ENCODE measurements around the gene TEPSIN. TPM values are rescaled to one million over a fixed set of nuclear protein-coding genes. Genes with fewer than 3 reads are reported as not detected.

The TEPSIN gene
- total RNA-seq, 1 donor from 2014 or later: 35.4 TPM

DNA sequence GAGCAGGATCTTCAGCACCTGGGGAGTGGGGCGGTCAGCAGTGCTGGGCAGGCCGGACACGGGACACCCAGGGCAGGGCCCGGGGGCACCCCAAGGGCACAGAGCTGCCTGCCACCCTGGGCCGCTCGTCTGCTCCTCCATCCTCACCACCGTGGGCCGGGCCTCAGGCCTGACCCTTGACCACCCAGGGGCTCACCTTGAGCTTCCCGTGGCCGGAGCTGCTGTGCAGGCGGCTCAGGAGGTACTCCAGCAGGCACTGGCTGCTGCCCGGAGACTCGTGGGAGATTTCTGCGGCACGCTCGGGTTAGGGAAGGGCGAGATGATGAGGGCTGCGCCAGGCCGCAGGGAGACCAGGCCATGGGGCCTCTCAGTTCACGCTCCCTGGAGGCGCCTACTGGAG is 2.1 kb downstream of the TEPSIN start:
- H3K27ac ChIP-seq: no peak overlapping the region
- intact Hi-C loops (cut with DNase I): no loop called here
- no peak overlapping the region for H3K4me3 ChIP-seq
- H3K36me3 ChIP-seq: peaks cover 0 to 8% of the 10 kb centered on the region in 2 donors
- TF ChIP-seq, protein P1, sequence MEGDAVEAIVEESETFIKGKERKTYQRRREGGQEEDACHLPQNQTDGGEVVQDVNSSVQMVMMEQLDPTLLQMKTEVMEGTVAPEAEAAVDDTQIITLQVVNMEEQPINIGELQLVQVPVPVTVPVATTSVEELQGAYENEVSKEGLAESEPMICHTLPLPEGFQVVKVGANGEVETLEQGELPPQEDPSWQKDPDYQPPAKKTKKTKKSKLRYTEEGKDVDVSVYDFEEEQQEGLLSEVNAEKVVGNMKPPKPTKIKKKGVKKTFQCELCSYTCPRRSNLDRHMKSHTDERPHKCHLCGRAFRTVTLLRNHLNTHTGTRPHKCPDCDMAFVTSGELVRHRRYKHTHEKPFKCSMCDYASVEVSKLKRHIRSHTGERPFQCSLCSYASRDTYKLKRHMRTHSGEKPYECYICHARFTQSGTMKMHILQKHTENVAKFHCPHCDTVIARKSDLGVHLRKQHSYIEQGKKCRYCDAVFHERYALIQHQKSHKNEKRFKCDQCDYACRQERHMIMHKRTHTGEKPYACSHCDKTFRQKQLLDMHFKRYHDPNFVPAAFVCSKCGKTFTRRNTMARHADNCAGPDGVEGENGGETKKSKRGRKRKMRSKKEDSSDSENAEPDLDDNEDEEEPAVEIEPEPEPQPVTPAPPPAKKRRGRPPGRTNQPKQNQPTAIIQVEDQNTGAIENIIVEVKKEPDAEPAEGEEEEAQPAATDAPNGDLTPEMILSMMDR (IDR thresholded peaks at IDR 0.05): no peak
- TF ChIP-seq POLR2A (IDR thresholded peaks at IDR 0.05) (no peak), POLR2AphosphoS5 (IDR thresholded peaks at IDR 0.05; ENCODE audit: insufficient read depth in 1 of 2, low read depth in 1 of 2) (no peak)
- H3K27me3 ChIP-seq: no peaks in the 10 kb centered on the region
- DNase-seq (ENCODE audit: extremely low spot score in 2 of 2): no peak
- H3K4me1 ChIP-seq: peaks cover 51% of the 10 kb centered on the region
- H3K9me3 ChIP-seq: no peaks in the 10 kb centered on the region

DNA sequence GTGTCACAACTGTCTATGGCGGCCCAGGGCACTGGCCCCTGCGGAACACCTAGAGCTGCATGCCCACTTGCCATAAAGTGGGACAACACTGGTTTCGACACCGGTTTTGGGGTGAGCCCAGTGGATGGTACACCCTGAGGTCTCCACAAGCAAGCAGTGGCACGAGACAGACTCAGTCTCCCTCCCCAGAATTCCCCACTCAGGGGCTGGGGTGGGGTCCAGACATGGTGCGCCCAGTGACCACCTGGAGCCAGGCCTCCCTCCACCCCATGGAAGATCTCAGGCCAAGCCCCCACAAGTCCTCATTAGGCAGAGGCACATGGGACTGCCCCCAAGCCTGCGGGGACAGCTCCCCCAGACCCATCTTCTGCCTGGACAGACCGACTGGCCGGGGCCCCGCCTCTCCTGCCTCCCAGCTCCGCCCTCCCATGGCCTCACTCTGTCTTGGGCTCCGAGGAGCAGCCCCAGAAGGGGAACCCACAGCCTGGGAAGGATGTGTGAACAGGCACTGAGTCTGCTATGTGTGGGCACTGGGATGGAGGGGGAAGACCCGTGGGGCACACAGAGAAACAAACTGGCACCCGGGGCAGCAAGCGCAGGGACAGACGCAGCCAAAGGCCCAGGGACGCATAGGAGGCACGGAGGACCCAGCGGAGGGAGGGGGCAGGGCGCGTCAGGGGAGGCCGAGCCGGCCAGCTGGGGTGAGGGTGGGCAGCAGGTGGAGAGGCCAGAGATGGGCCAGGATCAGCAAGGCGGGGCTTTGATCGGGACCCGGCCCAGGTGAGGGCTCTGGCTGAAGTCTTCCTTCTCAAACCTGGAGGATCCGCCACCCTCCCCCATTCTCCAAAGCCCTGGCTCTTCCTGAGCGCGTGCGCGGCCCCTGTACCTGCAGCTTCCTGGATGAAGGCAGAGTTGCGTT is 2.8 kb downstream of the TEPSIN start:
- peaks cover 44% of the 10 kb centered on the region for H3K4me1 ChIP-seq
- intact Hi-C loops (cut with DNase I): no loop called here
- no peak overlapping the region for H3K27ac ChIP-seq
- no peak for DNase-seq (ENCODE audit: extremely low spot score in 2 of 2)
- peaks cover 0 to 15% of the 10 kb centered on the region in 2 donors for H3K36me3 ChIP-seq
- H3K27me3 ChIP-seq: no peaks in the 10 kb centered on the region
- TF ChIP-seq, protein P1 (IDR thresholded peaks at IDR 0.05): no peak
- TF ChIP-seq POLR2AphosphoS5 (IDR thresholded peaks at IDR 0.05; ENCODE audit: insufficient read depth in 1 of 2, low read depth in 1 of 2) (no peak), POLR2A (IDR thresholded peaks at IDR 0.05) (no peak)
- H3K9me3 ChIP-seq: no peaks in the 10 kb centered on the region
- H3K4me3 ChIP-seq: no peak overlapping the region

DNA sequence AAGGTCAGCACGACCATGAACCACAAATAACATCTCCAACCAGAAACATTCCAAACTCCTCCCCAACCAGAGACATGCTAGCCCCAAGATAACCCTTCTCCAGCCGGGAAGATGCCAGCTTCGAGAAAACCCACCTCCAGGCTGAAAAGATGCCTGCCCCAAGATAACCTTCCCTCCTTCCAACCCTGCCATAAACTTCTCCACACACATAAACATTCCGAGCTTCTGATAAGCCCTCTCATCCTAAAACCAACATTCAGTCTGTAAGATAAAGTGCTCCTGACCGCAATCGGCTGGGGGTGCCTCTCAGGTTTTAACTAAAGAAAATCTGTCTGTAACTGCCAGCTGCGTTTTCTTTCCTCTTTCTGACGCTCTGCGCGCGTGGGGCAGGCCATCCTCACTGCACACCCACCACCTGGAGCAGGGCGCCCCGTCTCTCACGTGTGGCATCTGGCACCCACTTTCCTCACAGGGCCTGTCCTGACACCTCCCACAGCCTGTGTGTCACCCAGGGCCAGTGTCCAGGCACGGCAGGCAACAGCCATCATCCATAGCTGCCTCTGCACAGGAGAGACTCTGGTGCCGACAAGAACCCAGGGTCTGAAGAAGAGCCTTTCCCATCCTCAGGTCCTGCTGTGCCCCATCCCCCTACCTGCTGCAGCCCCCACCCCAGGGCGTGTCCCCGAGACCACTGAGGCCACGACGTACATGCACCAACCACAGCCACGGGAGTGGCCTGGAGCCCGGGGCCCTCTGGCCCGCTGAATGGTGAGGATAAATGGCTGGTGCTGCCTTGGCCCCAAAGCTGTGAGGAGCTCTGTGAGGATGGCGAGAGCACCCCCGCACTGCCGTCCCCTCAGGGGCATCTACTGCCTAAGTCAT is 3.7 kb downstream of the TEPSIN start:
- intact Hi-C loops (cut with DNase I): no loop called here
- Histone ChIP-seq H3K9me3 (no peaks in the 10 kb centered on the region), H3K4me1 (peaks cover 35% of the 10 kb centered on the region), H3K27ac (no peak overlapping the region), H3K4me3 (no peak overlapping the region), H3K27me3 (no peaks in the 10 kb centered on the region), H3K36me3 (peaks cover 0 to 24% of the 10 kb centered on the region in 2 donors)
- no peak for TF ChIP-seq POLR2AphosphoS5 (IDR thresholded peaks at IDR 0.05; ENCODE audit: insufficient read depth in 1 of 2, low read depth in 1 of 2)
- TF ChIP-seq, protein P1 (IDR thresholded peaks at IDR 0.05): no peak
- no peak for TF ChIP-seq POLR2A (IDR thresholded peaks at IDR 0.05)
- DNase-seq (ENCODE audit: extremely low spot score in 2 of 2): no peak

DNA sequence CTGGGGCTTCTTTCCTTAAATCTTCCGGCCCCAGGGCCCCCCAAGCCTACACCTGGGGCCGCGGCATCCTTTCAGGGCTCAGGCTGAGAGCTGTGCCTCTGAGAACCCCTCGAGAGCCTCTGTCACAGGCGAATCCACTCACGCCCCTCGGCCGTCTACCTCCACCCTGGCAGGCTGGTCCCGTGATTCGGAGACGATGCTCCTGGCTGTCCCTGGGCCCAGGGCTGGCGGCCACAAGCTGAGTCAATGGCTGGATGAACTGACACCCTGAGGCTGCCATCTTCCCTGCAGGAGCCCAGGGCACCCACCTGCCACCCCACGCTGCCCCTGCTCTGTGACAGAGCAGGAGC is 4.4 kb downstream of the TEPSIN start:
- peaks cover 0 to 31% of the 10 kb centered on the region in 2 donors for H3K36me3 ChIP-seq
- no peaks in the 10 kb centered on the region for H3K9me3 ChIP-seq
- H3K27ac ChIP-seq: no peak overlapping the region
- intact Hi-C loops (cut with DNase I): no loop called here
- TF ChIP-seq POLR2AphosphoS5 (IDR thresholded peaks at IDR 0.05; ENCODE audit: insufficient read depth in 1 of 2, low read depth in 1 of 2): no peak
- TF ChIP-seq, protein P1 (IDR thresholded peaks at IDR 0.05): no peak
- no peak for TF ChIP-seq POLR2A (IDR thresholded peaks at IDR 0.05)
- no peak overlapping the region for H3K4me3 ChIP-seq
- DNase-seq (ENCODE audit: extremely low spot score in 2 of 2): no peak
- H3K27me3 ChIP-seq: no peaks in the 10 kb centered on the region
- H3K4me1 ChIP-seq: peaks cover 28% of the 10 kb centered on the region
